ENCODE results near the gene SERPINB6.

- no peak for TF ChIP-seq CTCF (IDR thresholded peaks at IDR 0.05 in 8 of 11, conservative IDR thresholded peaks at IDR 0.05 in 3 of 11)
- no peak for TF ChIP-seq POLR2A (IDR thresholded peaks at IDR 0.05)
- TF ChIP-seq POLR2AphosphoS5 (IDR thresholded peaks at IDR 0.05) = no peak
These were observed 8.7 kb downstream of the SERPINB6 start for GRCh38 chr6:2962636-2963035.
